GM12891 (cell line): ENCODE measurements around the gene CDH23.

Experiments
- POLR2A ChIP-seq: IDR thresholded peaks from 2 replicates; pipeline ENCODE4 v1.6.1; 2011; ENCODE audit warnings: low read depth, low read length, control low read depth
- POLR2AphosphoS5 ChIP-seq: IDR thresholded peaks from 2 replicates; pipeline ENCODE4 v1.6.1; 2011; ENCODE audit warnings: low read depth, low read length, control low read depth
- SPI1 ChIP-seq: IDR thresholded peaks from 2 replicates; pipeline ENCODE4 v1.6.1; 2011; ENCODE audit warnings: low read depth, low read length, control low read depth
- TAF1 ChIP-seq: IDR thresholded peaks from 2 replicates; pipeline ENCODE4 v1.6.1; 2011; ENCODE audit warnings: low read depth, low read length, control low read depth

DNA sequence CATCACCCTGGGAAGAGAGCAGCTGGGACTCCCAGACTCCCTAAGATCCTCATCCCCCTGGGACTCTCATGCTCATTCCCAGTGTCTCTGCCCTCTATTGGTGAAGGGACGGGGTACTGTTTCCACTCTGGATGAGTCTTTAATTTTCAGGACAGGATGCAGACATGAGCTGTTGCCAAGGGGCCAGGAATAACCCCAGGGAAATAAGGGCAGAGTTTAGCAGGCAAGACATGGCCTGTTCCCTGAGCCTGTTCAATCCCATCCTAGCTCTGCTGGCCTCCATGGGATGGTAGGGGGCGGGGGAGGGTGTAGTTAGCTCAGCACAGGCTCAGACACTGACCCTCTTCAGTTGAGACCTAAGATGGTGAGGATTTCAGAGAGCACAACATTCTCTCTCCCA is 308.9 kb downstream of the CDH23 start:
- TF ChIP-seq POLR2A (no peak), SPI1 (no peak), POLR2AphosphoS5 (no peak), TAF1 (no peak)
